ENCODE results near the gene ATG2A.

The ATG2A gene

GRCh38 chr11:64923944-64924909 is 7.2 kb upstream of the ATG2A start, which contains the start of gene PPP2R5B:
TSS of gene PPP2R5B (plus strand) at chr11:64924689. CDS start at chr11:64925735, 1,046 bp downstream.
- peak; percentile 91 to 94 for DNase-seq

DNA sequence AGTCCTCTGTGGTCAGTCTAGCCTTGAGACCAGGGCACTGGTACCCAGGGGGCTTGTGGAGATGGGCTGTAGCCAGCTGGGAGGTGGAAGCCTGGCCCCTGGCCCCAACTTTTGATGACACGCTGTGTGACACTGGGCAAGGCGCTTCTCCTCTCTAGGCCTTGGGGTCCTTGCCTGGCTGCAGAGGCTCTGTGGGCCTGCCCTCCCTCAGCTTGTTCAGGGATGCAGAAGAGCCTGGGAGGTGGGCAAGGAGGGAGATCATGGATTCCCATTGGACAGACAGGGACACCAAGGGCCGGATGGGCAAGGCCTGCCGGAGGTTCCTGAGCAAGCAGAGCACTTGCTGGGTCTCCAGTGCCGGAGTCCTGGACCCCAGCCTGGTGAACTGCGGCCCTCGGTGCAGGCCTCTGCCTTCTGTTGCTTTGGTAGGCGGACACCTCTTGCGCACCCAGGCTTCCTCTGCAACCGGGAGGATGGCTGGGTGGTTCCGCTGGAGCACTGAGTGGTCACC is 6.2 kb upstream of the ATG2A start:
- DNase-seq = no peak

- no peak for DNase-seq
These were observed 4.4 kb upstream of the ATG2A start for GRCh38 chr11:64921384-64921783.

- DNase-seq = no peak
These were observed 3.1 kb upstream of the ATG2A start for GRCh38 chr11:64920124-64920523.

DNA sequence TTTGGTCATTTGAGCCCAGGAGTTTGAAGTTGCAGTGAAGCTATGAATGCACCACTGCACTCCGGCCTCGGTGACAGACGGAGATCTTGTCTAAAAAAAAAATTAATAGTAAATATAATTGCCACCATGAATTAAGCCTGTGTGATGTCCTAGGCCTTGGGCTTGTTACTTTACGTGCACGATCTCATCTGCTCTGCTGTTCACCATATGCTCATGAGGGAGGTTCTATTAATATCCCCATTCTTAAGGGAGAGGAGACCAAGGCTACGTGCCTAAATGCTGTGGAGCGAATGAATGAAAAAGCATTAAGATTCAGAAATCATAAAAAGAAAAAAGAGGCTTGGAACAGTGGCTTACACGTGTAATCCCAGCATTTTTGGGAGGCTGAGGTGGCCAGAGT is 2.6 kb upstream of the ATG2A start:
- no peak for DNase-seq

DNA sequence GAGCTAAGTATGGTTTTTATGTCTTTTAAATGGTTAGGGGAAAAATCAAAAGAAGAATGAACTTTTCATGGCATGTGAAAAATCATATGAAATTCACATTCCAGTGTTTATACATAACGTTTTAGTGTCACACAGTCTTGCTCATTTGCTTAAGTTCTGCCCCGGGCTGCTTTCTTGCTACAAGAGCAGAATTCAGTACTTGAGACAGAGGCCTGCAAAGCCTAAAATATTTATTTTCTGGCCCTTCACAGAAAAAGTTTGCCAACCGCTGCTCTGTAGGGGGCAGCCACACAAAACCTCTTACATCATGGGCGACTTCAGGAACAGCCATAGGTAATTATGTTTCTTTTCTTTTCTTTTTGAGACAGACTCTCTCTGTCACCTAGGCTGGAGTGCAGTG is 1.0 kb upstream of the ATG2A start:
- DNase-seq = peak; percentile 28 to 48

- no peak for DNase-seq
These were observed 620 bp upstream of the ATG2A start for GRCh38 chr11:64917663-64917995.

GRCh38 chr11:64916040-64916774 is 802 bp downstream of the ATG2A start:
- DNase-seq = peak; percentile 33 to 41

- DNase-seq = no peak
These were observed 1.6 kb downstream of the ATG2A start for GRCh38 chr11:64915376-64915887.

DNA sequence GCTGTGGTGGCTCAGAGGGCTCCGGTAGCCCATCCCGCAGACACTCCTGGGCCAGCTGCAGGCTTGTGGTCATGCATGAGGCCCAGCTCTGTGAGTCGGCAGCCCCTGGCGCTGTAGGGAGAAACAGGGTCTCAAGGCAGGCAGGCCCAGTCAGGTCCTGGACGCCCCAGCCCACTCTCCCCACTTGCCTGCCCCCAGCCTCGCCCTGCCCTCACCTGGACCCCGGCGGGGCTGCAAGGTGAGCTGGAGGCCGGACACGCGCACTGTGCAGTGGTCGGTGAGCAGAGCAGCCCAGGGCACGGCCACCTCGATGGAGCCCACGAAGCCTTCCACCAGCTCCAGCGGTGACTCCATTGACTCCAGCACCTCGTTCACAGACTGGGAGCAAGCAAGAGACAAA is 2.9 kb downstream of the ATG2A start:
- DNase-seq = no peak

GRCh38 chr11:64913171-64913727 is 3.8 kb downstream of the ATG2A start:
- no peak for DNase-seq

DNA sequence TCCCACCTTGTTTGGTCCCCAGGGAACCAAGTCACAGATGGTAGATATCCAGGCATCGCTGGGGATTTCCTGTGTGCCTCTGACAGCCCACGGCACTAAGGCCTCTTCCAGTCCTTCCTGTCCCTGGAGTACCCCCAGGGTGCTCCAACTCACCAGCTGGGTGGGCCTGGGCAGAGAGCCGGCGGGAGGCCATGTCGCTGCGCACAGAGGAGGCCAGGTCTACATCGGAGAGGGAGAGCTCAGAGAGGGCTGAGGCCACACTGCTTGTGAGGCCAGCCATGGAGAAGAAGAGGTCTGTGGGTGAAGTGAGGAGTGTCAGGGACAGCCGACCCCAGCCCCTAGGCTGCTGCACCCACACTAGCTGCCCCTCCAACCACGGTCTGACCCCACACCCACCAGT is 5.3 kb downstream of the ATG2A start:
- no peak for DNase-seq

DNA sequence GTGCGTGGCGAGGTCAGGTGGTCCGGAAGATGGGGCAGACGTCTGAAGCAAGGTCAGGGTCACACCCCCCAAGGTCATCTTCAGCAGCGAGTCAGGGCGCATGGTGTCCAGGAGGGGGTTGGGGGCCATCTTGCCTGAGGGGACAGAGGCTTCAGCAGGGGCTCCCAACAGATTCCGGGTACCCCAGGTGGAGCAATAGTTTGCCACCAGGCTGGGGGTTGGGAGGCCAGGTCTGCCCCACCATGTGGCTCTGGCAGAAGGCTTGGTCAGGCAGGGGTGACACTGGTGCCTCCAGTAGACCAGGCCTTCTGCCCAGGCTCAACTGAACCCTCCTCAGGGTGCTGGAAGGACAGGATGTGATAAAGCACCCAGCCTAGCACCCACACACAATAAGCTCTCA is 5.9 kb downstream of the ATG2A start:
- DNase-seq = no peak

DNA sequence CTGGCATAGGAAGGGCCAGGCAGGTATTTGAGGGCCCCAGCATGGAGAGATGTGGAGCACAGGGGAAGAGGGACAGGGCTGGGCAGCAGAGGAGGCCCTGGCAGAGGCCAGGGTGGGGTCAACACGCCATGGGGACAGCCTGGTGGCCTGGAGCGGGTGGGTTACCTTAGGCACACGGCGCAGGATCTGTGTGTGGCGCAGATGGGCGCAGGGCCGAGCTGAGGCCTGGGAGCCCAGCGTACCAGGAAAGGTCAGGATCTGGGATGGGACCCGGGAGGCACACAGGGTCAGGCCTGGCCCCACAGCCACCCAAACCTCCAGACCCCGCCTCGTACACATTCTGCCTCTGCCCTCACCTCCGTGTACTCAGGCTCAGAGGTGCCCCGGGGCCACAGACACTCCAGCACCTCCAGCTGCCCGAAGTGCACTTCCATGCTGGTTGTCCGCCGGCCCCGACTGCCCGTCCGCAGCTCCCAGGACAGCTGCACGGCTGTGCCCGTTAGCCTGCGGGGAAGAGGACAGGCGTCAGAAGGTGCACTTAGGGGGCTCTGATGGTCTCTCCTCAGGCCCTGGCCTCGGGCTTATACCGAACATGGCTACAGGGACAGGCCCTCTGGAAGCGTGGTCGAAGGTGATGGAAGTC is 6.4 kb downstream of the ATG2A start:
- DNase-seq = no peak

GRCh38 chr11:64909653-64910343 is 7.2 kb downstream of the ATG2A start:
- DNase-seq = no peak

GRCh38 chr11:64908766-64909165 is 8.2 kb downstream of the ATG2A start:
- DNase-seq = no peak

DNA sequence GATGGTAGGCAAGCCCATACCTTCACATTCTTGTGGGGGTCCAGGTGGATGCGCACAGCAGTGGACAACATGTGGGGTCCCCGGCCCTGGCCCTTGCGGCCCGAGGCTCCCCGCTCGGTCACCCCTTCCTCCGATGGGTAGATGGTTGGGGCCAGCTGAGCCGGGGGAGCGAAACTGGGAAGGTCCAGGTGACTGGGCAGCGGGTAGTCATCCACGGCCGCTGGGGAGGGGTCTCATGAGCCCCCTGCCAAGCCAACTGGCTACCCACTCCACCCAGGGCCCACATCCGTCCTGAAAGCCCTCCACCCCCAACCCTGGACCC is 10.7 kb downstream of the ATG2A start:
- DNase-seq = no peak

DNA sequence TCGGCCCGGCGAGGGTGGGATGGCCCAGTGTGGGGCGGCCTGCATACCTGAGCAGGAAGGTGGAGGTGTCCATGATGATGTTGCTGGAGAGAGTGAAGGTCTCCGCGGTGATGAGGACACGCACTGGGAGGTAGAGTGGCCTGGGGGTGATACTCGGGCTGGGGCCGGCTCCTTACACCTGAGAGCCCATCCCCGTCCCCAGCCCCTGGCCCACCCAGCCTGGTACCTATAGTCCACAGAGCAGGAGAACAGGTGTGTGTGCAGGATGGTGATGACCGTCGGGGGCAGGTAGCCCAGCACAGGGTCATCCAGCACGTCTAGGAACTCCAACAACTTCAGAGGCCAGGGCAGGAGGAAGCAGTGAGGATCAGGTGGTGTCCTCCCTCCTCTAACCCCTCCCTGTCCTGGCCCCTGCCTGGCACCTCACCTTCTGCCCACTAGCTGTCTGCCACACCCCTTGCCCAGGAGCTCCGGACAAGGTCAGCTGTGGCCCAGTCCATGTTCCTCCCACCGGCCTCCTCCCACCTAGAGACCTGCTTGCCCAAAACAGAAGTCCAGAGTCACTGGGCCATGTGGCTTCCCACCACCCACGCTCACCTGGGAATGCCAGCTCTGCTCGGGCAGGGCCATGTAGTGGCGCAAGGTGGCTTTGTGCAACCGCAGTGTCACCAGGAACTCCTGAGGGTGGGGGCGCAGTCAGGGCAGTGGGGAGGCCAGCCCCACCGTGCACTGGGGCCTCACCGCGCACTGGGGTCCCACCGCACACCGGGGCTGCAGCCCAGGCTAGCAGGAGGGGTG is 11.3 kb downstream of the ATG2A start:
- DNase-seq = no peak

GRCh38 chr11:64903291-64903833 is 13.6 kb downstream of the ATG2A start:
- no peak for DNase-seq

DNA sequence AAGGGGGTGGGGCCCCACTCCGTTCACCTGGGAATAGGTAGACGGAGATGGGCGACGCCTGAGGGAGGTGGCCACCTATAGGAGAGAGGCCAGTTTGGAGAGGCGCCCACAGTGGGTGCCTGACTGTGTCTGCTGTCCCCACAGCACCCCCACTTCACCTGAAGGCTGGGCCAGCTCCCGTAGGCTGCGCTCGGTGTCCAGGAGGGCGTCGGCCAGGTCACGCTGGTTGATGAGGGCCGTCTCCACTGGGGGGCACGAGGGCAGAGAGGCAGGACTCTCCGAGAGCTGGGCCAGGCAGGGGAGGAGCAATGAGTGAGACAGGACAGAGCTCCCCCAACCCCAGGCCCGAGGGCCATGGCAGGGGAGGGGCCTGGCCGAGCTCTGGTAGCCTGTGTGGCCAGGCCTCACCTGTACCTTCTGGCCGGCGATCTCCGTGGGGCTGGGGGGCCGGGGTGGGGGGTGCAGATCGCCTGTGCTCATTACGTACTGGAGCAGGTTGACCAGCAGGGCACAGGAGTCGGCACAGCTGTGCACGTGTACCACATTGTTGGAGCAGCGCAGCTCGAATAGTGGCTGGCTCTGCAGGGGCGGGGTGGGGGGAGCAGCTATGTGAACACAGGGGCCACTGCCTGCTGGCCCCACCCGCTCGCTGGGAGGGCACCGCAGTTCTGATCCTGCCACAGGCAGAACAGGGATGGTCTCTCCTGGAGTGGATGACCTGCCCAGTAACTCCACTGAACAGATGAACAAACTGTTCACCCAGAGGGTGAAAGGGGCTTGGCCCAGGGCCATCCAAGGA is 14.7 kb downstream of the ATG2A start:
- DNase-seq = no peak

Measured in Kasumi-1 (cell line).